WI38 (cell line): ENCODE measurements around the gene MGAM2.

ENCODE experiments used
- H3K4me3 ChIP-seq: 2 replicates; pipeline ENCODE4 v1.5.1; 2011; ENCODE audit warnings: low read depth, mild to moderate bottlenecking, control low read depth, low read length
- CTCF ChIP-seq: IDR thresholded peaks from 2 replicates; pipeline ENCODE4 v1.5.1; 2012; ENCODE audit warnings: low read depth, mild to moderate bottlenecking, control low read depth, low read length

The MGAM2 gene

GRCh38 chr7:142176901-142177300 is 65.4 kb downstream of the MGAM2 start:
- no peak for TF ChIP-seq CTCF

GRCh38 chr7:142177869-142178268 is 66.4 kb downstream of the MGAM2 start:
- no peak for TF ChIP-seq CTCF
- H3K4me3 ChIP-seq, result no peak overlapping the region

More at GRCh38 chr7:142176901-142177300, 65.4 kb downstream of the MGAM2 start:
- no peak overlapping the region for H3K4me3 ChIP-seq

DNA sequence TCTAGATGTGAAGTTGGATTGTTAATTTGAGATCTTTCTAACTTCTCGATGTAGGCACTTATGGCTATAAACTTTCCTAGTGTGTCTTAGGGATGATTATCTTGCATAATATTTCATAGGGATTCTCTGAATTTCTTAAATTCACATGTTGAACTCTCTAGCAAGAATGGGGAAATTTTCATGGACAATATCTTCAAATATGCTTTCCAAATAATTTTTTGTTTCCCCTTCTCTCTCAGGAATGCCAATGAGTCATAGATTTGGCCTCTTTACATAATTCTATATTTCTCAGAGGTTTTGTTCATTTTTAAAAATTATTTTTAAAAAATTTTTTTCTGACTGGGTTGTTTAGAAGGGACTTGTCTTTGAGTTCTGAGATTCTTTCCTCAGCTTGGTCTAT is 68.9 kb downstream of the MGAM2 start:
- H3K4me3 ChIP-seq, result no peak overlapping the region
- TF ChIP-seq CTCF, result no peak

DNA sequence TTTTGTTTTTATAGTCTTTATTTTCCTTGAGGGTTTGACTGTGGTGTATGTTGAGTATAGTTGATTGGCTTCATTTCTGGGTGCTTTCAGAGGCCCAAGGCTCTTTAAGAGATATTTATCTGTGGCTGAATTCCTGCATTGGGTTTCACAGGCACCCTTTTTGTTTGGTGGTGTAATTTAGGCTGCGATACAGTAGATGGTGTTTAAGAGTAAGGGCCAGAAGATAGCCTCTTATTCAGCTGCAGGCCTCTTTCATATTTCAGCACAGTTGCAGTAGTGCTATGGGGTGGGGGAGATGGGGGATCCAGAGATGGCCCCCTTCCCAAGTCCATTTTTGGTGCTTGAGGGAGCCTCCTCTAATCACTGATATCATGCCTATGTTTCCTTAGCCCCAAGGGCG is 69.7 kb downstream of the MGAM2 start:
- no peak overlapping the region for H3K4me3 ChIP-seq
- no peak for TF ChIP-seq CTCF

GRCh38 chr7:142181966-142182365 is 70.4 kb downstream of the MGAM2 start:
- no peak overlapping the region for H3K4me3 ChIP-seq
- no peak for TF ChIP-seq CTCF

- H3K4me3 ChIP-seq, result no peak overlapping the region
- no peak for TF ChIP-seq CTCF
Measured at GRCh38 chr7:142185069-142185468, 73.6 kb downstream of the MGAM2 start.

GRCh38 chr7:142185801-142186200 is 74.3 kb downstream of the MGAM2 start:
- no peak overlapping the region for H3K4me3 ChIP-seq
- no peak for TF ChIP-seq CTCF
